B cell (primary cell): ENCODE data around the gene NCS1. TPM values are rescaled to one million over a fixed set of nuclear protein-coding genes. Genes with fewer than 3 reads are reported as not detected.

ENCODE experiments used
- ATAC-seq: fragments of 200-7000 bp; cut with Tn5 transposase; one replicate; pipeline ENCODE4 v1.10.0; 2021; ENCODE audit warnings: low read depth, mild to moderate bottlenecking, moderate number of reproducible peaks, moderate library complexity
- CTCF ChIA-PET: fragments of 350-600 bp; sonication (Branson Sonifier 250); formaldehyde crosslinking; loops from one replicate; lab custom pipeline; 2021; ENCODE audit warnings: antibody characterized with exemption, inconsistent platforms; lab: Charles Lee
- POLR2A ChIA-PET: fragments of 350-600 bp; sonication (Branson Sonifier 250); formaldehyde crosslinking; loops from one replicate; lab custom pipeline; 2021; ENCODE audit warnings: antibody characterized with exemption; lab: Charles Lee
- DNase-seq: peaks from one replicate; pipeline ENCODE4 v3.0.0; 2013
- H2AFZ ChIP-seq: 2 replicates; pipeline ENCODE4 v1.6.1; 2012; ENCODE audit warnings: mild to moderate bottlenecking, low read depth, low read length; ENCODE audit not compliant: insufficient read depth, poor library complexity, severe bottlenecking
- H3K27ac ChIP-seq, 2 donors: 1 replicate in 1 of 2; 2 replicates in 1 of 2; pipeline ENCODE4 v1.5.1; 2012 to 2013; ENCODE audit warnings: low read length in 2 of 2, mild to moderate bottlenecking in 2 of 2, moderate library complexity in 1 of 2
- H3K27me3 ChIP-seq, 4 experiments: fragments of 200-600 bp in 1 of 4; sonication (generic) in 1 of 4; replicated peaks in 1 of 4; 1 replicate in 2 of 4; 2 replicates in 2 of 4; pipeline versions ENCODE4 v1.6.1 to v1.7.0; 2013 to 2016; ENCODE audit warnings: low read length in 3 of 4, mild to moderate bottlenecking in 2 of 4, mixed read lengths in 1 of 4, moderate library complexity in 1 of 4; ENCODE audit not compliant: insufficient read depth in 4 of 4, control insufficient read depth in 3 of 4; ENCODE audit errors: control extremely low read depth in 1 of 4
- H3K36me3 ChIP-seq, 2 experiments: replicated peaks in 1 of 2; 1 replicate in 1 of 2; 2 replicates in 1 of 2; pipeline versions ENCODE4 v1.6.1 to v1.7.1; 2013; ENCODE audit warnings: low read length in 1 of 2; ENCODE audit not compliant: insufficient read depth in 2 of 2, control insufficient read depth in 1 of 2; ENCODE audit errors: control extremely low read depth in 1 of 2, extremely low read depth in 1 of 2
- H3K4me1 ChIP-seq, 2 donors: fragments of 200-600 bp in 1 of 2; sonication (generic) in 1 of 2; 1 replicate in 1 of 2; 2 replicates in 1 of 2; pipeline versions ENCODE4 v1.5.1 to v1.6.1; 2013 to 2017; ENCODE audit warnings: low read length in 2 of 2; ENCODE audit not compliant: control insufficient read depth in 2 of 2, insufficient read depth in 2 of 2
- H3K4me2 ChIP-seq: replicated peaks from 2 replicates; pipeline ENCODE3; 2012; ENCODE audit warnings: mild to moderate bottlenecking, low read depth, low read length; ENCODE audit not compliant: poor library complexity, severe bottlenecking
- H3K4me3 ChIP-seq, 5 experiments: fragments of 200-600 bp in 1 of 5; sonication (generic) in 1 of 5; 1 replicate in 3 of 5; 2 replicates in 2 of 5; pipeline versions ENCODE4 v1.5.1 to v1.7.0; 2011 to 2016; ENCODE audit warnings: low read length in 4 of 5, mild to moderate bottlenecking in 4 of 5, low read depth in 2 of 5, control low read depth in 1 of 5, moderate library complexity in 1 of 5; ENCODE audit not compliant: insufficient read depth in 1 of 5; ENCODE audit errors: control extremely low read depth in 1 of 5, extremely low read depth in 1 of 5
- H3K79me2 ChIP-seq: fragments of 200-600 bp; sonication (generic); one replicate; pipeline ENCODE4 v1.6.0; 2016; ENCODE audit warnings: low read length; ENCODE audit not compliant: control insufficient read depth, insufficient read depth
- H3K9ac ChIP-seq: fragments of 200-600 bp; sonication (generic); 2 replicates; pipeline ENCODE4 v1.6.1; 2017; ENCODE audit warnings: mild to moderate bottlenecking, low read length, moderate library complexity
- H3K9me3 ChIP-seq, 3 donors: one replicate each; pipeline versions ENCODE4 v1.6.1 to v1.7.1; 2013; ENCODE audit warnings: low read length in 2 of 3; ENCODE audit not compliant: control insufficient read depth in 2 of 3, insufficient read depth in 1 of 3; ENCODE audit errors: control extremely low read depth in 1 of 3
- H4K20me1 ChIP-seq: 2 replicates; pipeline ENCODE4 v1.6.0; 2012; ENCODE audit warnings: mild to moderate bottlenecking, low read length; ENCODE audit not compliant: insufficient read depth, control insufficient read depth, poor library complexity, severe bottlenecking
- H3K27ac Mint-ChIP-seq: one replicate; pipeline ENCODE4 v1.8.0; 2021; ENCODE audit warnings: mixed read lengths
- H3K27me3 Mint-ChIP-seq: one replicate; pipeline ENCODE4 v1.8.0; 2021; ENCODE audit warnings: mixed read lengths
- H3K4me1 Mint-ChIP-seq: one replicate; pipeline ENCODE4 v1.8.0; 2021; ENCODE audit warnings: mixed read lengths
- H3K4me3 Mint-ChIP-seq: one replicate; pipeline ENCODE4 v1.8.0; 2021; ENCODE audit warnings: mixed read lengths
- H3K9me3 Mint-ChIP-seq: one replicate; pipeline ENCODE4 v1.8.0; 2022; ENCODE audit warnings: mixed read lengths; ENCODE audit not compliant: insufficient read depth
- EZH2 ChIP-seq: IDR thresholded peaks from 2 replicates; pipeline ENCODE4 v1.6.1; 2012; ENCODE audit warnings: borderline replicate concordance, low read depth, mild to moderate bottlenecking, moderate library complexity, low read length; ENCODE audit not compliant: insufficient read depth, poor library complexity, severe bottlenecking
- WGBS: methylation state at CpG from one replicate; pipeline ENCODE4 v1.1.5; 2013; ENCODE audit warnings: missing lambda C conversion rate; ENCODE audit not compliant: insufficient coverage; 5-methylcytosine and 5-hydroxymethylcytosine counted together
- intact Hi-C: fragments of 100-400 bp; cut with micrococcal nuclease; formaldehyde crosslinking; loops from one replicate; pipeline ENCODE4 v1.10.0; 2022
- polyA plus RNA-seq: library from polyadenylated mRNA; depleted of rRNA; stranded (reverse); fragments of >200 nt; gene quantifications from 2 replicates; pipeline ENCODE4 v1.2.3, GENCODE V29; 2012
- total RNA-seq, 2 donors: library from RNA; stranded (reverse); fragments of 120-200 nt in 1 of 2; gene quantifications; 1 replicate in 1 of 2; 2 replicates in 1 of 2; pipeline versions ENCODE4 v1.2.3 to v1.2.4, GENCODE V29; 2013 to 2022
- TF ChIP-seq, protein P1 (sequence below): fragments of 200-600 bp; IDR thresholded peaks from one replicate; pipeline ENCODE4 v1.8.0; 2022; ENCODE audit warnings: antibody characterized with exemption, mild to moderate bottlenecking

NCS1 gene
- total and polyA plus RNA-seq, 2 donors (not counting 1 experiment from before 2014, with no cell fraction given), result 0.39 TPM; not detected in 1

DNA sequence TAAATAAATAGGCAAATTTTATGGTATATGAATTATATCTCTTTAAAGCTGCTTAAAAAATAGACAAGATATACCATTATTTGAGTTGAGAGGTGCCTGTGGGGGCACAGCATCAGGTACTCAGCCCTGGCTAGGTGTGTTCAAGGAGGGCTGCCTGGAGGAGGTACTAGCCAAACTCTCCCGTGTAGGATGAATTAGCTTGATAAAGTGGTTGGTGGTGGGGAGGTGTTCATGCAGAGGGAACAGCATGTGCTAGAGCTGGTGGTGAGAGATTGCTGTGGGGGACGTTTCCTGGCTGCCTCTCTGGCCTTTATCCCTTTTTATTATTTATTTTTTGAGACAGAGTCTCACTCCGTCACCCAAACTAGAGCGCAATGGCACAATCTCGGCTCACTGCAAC is 23.2 kb upstream of the NCS1 start:
- Mint-ChIP-seq H3K27me3 (peaks cover 32% of the 10 kb centered on the region), H3K27ac (no peak overlapping the region), H3K4me1 (peaks cover 1% of the 10 kb centered on the region), H3K4me3 (no peak overlapping the region), H3K9me3 (no peaks in the 10 kb centered on the region)
- Histone ChIP-seq H3K9me3 (no peaks in the 10 kb centered on the region), H3K27me3 (peaks cover 0 to 17% (median 8%) of the 10 kb centered on the region in 4 experiments), H4K20me1 (no peaks in the 10 kb centered on the region), H3K9ac (no peak overlapping the region), H3K79me2 (no peaks in the 10 kb centered on the region), H3K4me3 (no peak overlapping the region), H2AFZ (no peak overlapping the region), H3K4me2 (no peak overlapping the region), H3K36me3 (no peaks in the 10 kb centered on the region), H3K4me1 (no peaks in the 10 kb centered on the region), H3K27ac (no peak overlapping the region)
- CTCF ChIA-PET, result no interaction called here
- POLR2A ChIA-PET, result interaction anchor here (0.6 kb wide), 1 partner anchor 1118 kb away, joined by 3 read pairs; no protein-coding TSS in a partner anchor
- DNase-seq, result no peak
- intact Hi-C loops, result no loop called here
- WGBS, result 88% methylated on average over 3 of the region's 5 CpGs
- TF ChIP-seq EZH2, result no peak
- TF ChIP-seq, protein P1, sequence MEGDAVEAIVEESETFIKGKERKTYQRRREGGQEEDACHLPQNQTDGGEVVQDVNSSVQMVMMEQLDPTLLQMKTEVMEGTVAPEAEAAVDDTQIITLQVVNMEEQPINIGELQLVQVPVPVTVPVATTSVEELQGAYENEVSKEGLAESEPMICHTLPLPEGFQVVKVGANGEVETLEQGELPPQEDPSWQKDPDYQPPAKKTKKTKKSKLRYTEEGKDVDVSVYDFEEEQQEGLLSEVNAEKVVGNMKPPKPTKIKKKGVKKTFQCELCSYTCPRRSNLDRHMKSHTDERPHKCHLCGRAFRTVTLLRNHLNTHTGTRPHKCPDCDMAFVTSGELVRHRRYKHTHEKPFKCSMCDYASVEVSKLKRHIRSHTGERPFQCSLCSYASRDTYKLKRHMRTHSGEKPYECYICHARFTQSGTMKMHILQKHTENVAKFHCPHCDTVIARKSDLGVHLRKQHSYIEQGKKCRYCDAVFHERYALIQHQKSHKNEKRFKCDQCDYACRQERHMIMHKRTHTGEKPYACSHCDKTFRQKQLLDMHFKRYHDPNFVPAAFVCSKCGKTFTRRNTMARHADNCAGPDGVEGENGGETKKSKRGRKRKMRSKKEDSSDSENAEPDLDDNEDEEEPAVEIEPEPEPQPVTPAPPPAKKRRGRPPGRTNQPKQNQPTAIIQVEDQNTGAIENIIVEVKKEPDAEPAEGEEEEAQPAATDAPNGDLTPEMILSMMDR, result no peak
- no peak for ATAC-seq

DNA sequence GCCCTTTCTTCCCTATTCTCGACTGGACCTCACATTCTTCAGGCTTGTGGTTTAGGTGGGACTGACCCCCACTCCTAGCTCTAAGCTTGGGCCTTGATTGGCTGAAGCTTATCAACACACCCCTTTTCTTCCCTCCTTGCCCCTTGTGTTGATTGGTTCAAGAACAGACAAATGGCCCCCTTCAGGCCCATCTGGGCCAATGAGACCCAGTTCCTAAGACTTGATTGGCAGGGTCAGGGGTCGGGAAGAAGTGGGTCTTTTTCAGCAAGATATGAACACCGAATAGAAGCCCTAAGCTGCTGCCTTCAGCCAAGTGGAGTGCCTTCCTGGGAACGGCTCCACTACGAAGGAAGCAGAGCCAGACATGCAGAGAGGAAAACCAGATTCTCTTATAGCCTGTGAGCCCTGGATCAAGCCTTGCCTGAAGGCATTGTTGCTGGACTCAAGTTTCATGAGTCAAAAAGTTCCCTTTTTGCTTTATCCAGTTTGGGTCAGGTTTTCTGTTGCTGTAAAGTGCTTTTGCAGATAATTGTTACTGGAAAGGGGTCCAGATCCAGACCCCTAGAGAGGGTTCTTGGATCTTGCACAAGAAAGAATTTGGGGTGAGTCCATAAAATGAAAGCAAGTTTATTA is 22.4 kb upstream of the NCS1 start:
- Mint-ChIP-seq H3K4me1 (no peaks in the 10 kb centered on the region), H3K9me3 (no peaks in the 10 kb centered on the region), H3K27ac (no peak overlapping the region), H3K4me3 (no peak overlapping the region), H3K27me3 (peaks cover 28% of the 10 kb centered on the region)
- whole genome bisulfite sequencing, result 93% methylated on average over 4 of the region's 5 CpGs
- Histone ChIP-seq H3K79me2 (no peaks in the 10 kb centered on the region), H4K20me1 (no peaks in the 10 kb centered on the region), H3K4me3 (no peak overlapping the region), H3K4me1 (no peaks in the 10 kb centered on the region), H3K4me2 (no peak overlapping the region), H3K36me3 (no peaks in the 10 kb centered on the region), H3K9ac (no peak overlapping the region), H3K27me3 (peaks cover 0 to 13% (median 5%) of the 10 kb centered on the region in 4 experiments), H2AFZ (no peak overlapping the region), H3K9me3 (no peaks in the 10 kb centered on the region), H3K27ac (no peak overlapping the region)
- intact Hi-C loops, result no loop called here
- CTCF ChIA-PET, result no interaction called here
- POLR2A ChIA-PET, result interaction anchor here (0.6 kb wide), 1 partner anchor 1117 kb away, joined by 3 read pairs; no protein-coding TSS in a partner anchor
- no peak for TF ChIP-seq EZH2
- TF ChIP-seq, protein P1, result no peak
- no peak for DNase-seq
- no peak for ATAC-seq
